Vagina (tissue), 2 donors: Measurements from ENCODE around the gene OPRL1.

Experiments
- CTCF ChIP-seq, 3 experiments: fragments of 450-650 bp in 2 of 3; fragments of 200-600 bp in 1 of 3; sonication (generic) in 1 of 3; IDR thresholded peaks; one replicate each; pipeline ENCODE4 v1.5.1; 2017 to 2019; ENCODE audit warnings: antibody characterized with exemption in 3 of 3, mild to moderate bottlenecking in 2 of 3, moderate library complexity in 2 of 3
- POLR2A ChIP-seq, 2 donors: fragments of 450-650 bp; IDR thresholded peaks; one replicate each; pipeline ENCODE4 v1.6.1; 2017; ENCODE audit warnings: antibody characterized with exemption in 2 of 2, mild to moderate bottlenecking in 2 of 2, moderate library complexity in 2 of 2

GRCh38 chr20:64083804-64084684 is 4.2 kb downstream of the OPRL1 start, which contains the start of gene LKAAEAR1:
- TF ChIP-seq POLR2A (IDR thresholded peaks at IDR 0.05), result no peak
- TF ChIP-seq CTCF (IDR thresholded peaks at IDR 0.05), result no peak
